Smooth muscle cell (in vitro differentiated cells): Measurements from ENCODE around the gene PLEKHG4B. TPM values are rescaled to one million over a fixed set of nuclear protein-coding genes. Genes with fewer than 3 reads are reported as not detected.

Experiments used
- DNase-seq: peaks from one replicate; lab custom pipeline; 2025; ENCODE audit not compliant: unreplicated experiment; lab: John Stamatoyannopoulos, UW
- H2AFZ ChIP-seq: fragments of 200-600 bp; sonication (generic); 2 replicates; pipeline ENCODE4 v1.6.0; 2016; ENCODE audit warnings: antibody characterized with exemption, low read depth, mild to moderate bottlenecking
- H3F3A ChIP-seq: fragments of 200-600 bp; sonication (generic); 2 replicates; pipeline ENCODE4 v1.6.0; 2017; ENCODE audit warnings: antibody characterized with exemption, low read depth
- H3K27ac ChIP-seq: fragments of 200-600 bp; sonication (generic); 2 replicates; pipeline ENCODE4 v1.5.1; 2016; ENCODE audit warnings: low read depth, mild to moderate bottlenecking
- H3K27me3 ChIP-seq: fragments of 200-600 bp; sonication (generic); 2 replicates; pipeline ENCODE4 v1.6.1; 2016; ENCODE audit warnings: low read depth, mild to moderate bottlenecking
- H3K36me3 ChIP-seq: fragments of 200-600 bp; sonication (generic); 2 replicates; pipeline ENCODE4 v1.5.1; 2016; ENCODE audit warnings: low read depth
- H3K4me1 ChIP-seq: fragments of 200-600 bp; sonication (generic); 2 replicates; pipeline ENCODE4 v1.5.1; 2016; ENCODE audit warnings: low read depth
- H3K4me2 ChIP-seq: fragments of 200-600 bp; sonication (generic); 2 replicates; pipeline ENCODE4 v1.6.0; 2016; ENCODE audit warnings: mild to moderate bottlenecking
- H3K4me3 ChIP-seq: fragments of 200-600 bp; sonication (generic); 2 replicates; pipeline ENCODE4 v1.5.1; 2016; ENCODE audit warnings: mild to moderate bottlenecking
- H3K79me2 ChIP-seq: fragments of 200-600 bp; sonication (generic); 2 replicates; pipeline ENCODE4 v1.6.0; 2016; ENCODE audit warnings: low read depth, mild to moderate bottlenecking
- H3K9ac ChIP-seq: fragments of 200-600 bp; sonication (generic); 2 replicates; pipeline ENCODE4 v1.6.0; 2016; ENCODE audit warnings: low read depth
- H3K9me3 ChIP-seq: fragments of 200-600 bp; sonication (generic); replicated peaks from 2 replicates; pipeline ENCODE4 v1.5.1; 2016; ENCODE audit warnings: low read depth
- H4K20me1 ChIP-seq: fragments of 200-600 bp; sonication (generic); 2 replicates; pipeline ENCODE4 v1.6.0; 2016; ENCODE audit warnings: low read depth
- CTCF ChIP-seq: fragments of 200-600 bp; sonication (generic); IDR thresholded peaks from 2 replicates; pipeline ENCODE4 v1.5.1; 2017; ENCODE audit warnings: borderline replicate concordance, mild to moderate bottlenecking, antibody characterized with exemption; ENCODE audit not compliant: insufficient read depth, poor library complexity, severe bottlenecking
- WGBS: methylation state at CpG from one replicate; pipeline ENCODE4 v1.1.7; 2016; ENCODE audit warnings: low lambda C conversion rate; 5-methylcytosine and 5-hydroxymethylcytosine counted together
- polyA plus RNA-seq: library from polyadenylated mRNA; unstranded; fragments of >200 nt; fragmentation: Nextera tagmentation; extraction: Ambion mirVana; gene quantifications from 2 replicates; pipeline ENCODE4 v1.2.1, GENCODE V29; 2016
- total RNA-seq: library from RNA; depleted of rRNA; stranded (reverse); fragments of >200 nt; gene quantifications from 2 replicates; pipeline ENCODE4 v1.2.3, GENCODE V29; 2014

The PLEKHG4B gene
- total and polyA plus RNA-seq, 2 experiments from 2014 or later = 6.3 to 12.1 TPM

GRCh38 chr5:138936-139335 is 47.0 kb downstream of the PLEKHG4B start:
- Histone ChIP-seq H3K4me2 (no peak overlapping the region), H3K9me3 (no peaks in the 10 kb centered on the region)

GRCh38 chr5:139579-140442 is 47.8 kb downstream of the PLEKHG4B start:
- Histone ChIP-seq H3K9ac (no peak overlapping the region), H3K4me3 (no peak overlapping the region), H3F3A (no peaks in the 10 kb centered on the region), H3K4me1 (no peaks in the 10 kb centered on the region), H4K20me1 (no peaks in the 10 kb centered on the region), H2AFZ (no peak overlapping the region), H3K4me2 (no peak overlapping the region), H3K27me3 (no peaks in the 10 kb centered on the region), H3K27ac (no peak overlapping the region), H3K9me3 (no peaks in the 10 kb centered on the region), H3K79me2 (no peaks in the 10 kb centered on the region), H3K36me3 (no peaks in the 10 kb centered on the region)
- no peak for TF ChIP-seq CTCF
- 93% methylated on average over 36 of the region's 36 CpGs for WGBS
- no peak for DNase-seq

More at GRCh38 chr5:138936-139335, 47.0 kb downstream of the PLEKHG4B start:
- Histone ChIP-seq H3F3A (no peaks in the 10 kb centered on the region), H3K9ac (no peak overlapping the region), H3K36me3 (no peaks in the 10 kb centered on the region), H3K4me1 (no peaks in the 10 kb centered on the region), H2AFZ (no peak overlapping the region), H3K27ac (no peak overlapping the region), H3K4me3 (no peak overlapping the region), H3K27me3 (no peaks in the 10 kb centered on the region), H3K79me2 (no peaks in the 10 kb centered on the region), H4K20me1 (no peaks in the 10 kb centered on the region)
- no peak for TF ChIP-seq CTCF
- DNase-seq = no peak
- WGBS = 94% methylated on average over 10 of the region's 12 CpGs

GRCh38 chr5:140443-140829 is 48.5 kb downstream of the PLEKHG4B start:
- no peak overlapping the region for H3K4me3 ChIP-seq
- WGBS = 95% methylated on average over 4 of the region's 7 CpGs
- no peaks in the 10 kb centered on the region for H3F3A ChIP-seq
- H3K9ac ChIP-seq = no peak overlapping the region
- DNase-seq = no peak
- no peak overlapping the region for H2AFZ ChIP-seq
- H3K79me2 ChIP-seq = no peaks in the 10 kb centered on the region
- H3K36me3 ChIP-seq = no peaks in the 10 kb centered on the region
- no peaks in the 10 kb centered on the region for H3K4me1 ChIP-seq
- no peak overlapping the region for H3K4me2 ChIP-seq
- H3K27ac ChIP-seq = no peak overlapping the region
- TF ChIP-seq CTCF = no peak
- no peaks in the 10 kb centered on the region for H3K9me3 ChIP-seq
- no peaks in the 10 kb centered on the region for H3K27me3 ChIP-seq
- H4K20me1 ChIP-seq = no peaks in the 10 kb centered on the region

GRCh38 chr5:141211-141610 is 49.2 kb downstream of the PLEKHG4B start:
- no peak overlapping the region for H3K9ac ChIP-seq
- no peaks in the 10 kb centered on the region for H3K79me2 ChIP-seq
- no peak overlapping the region for H2AFZ ChIP-seq
- WGBS = 93% methylated on average over 11 of the region's 13 CpGs
- no peak overlapping the region for H3K4me2 ChIP-seq
- no peaks in the 10 kb centered on the region for H4K20me1 ChIP-seq
- H3F3A ChIP-seq = no peaks in the 10 kb centered on the region
- no peak for TF ChIP-seq CTCF
- H3K4me1 ChIP-seq = no peaks in the 10 kb centered on the region
- no peaks in the 10 kb centered on the region for H3K27me3 ChIP-seq
- no peaks in the 10 kb centered on the region for H3K36me3 ChIP-seq
- no peak for DNase-seq
- no peak overlapping the region for H3K27ac ChIP-seq
- H3K9me3 ChIP-seq = no peaks in the 10 kb centered on the region
- no peak overlapping the region for H3K4me3 ChIP-seq
